Stimulated activated CD8-positive, alpha-beta memory T cell treated with anti-CD3 and anti-CD28 coated beads, Interleukin-2, amount 100 ng/mL, for 48 hours (primary cell): ENCODE results near the gene HPS5.
"Not testable (repeated sequence)": the region's sequence is repeated elsewhere in the genome, so short reads cannot be mapped to it uniquely, and the experiment has no call there.

Experiments
- DNase-seq, 2 donors: peaks; one replicate each; pipeline ENCODE4 v3.0.0-alpha.2; 2020; ENCODE audit warnings: low read depth in 2 of 2

The HPS5 gene

GRCh38 chr11:18277565-18278271 is 44.2 kb downstream of the HPS5 start:
- no peak for DNase-seq

GRCh38 chr11:18271206-18271605 is 50.7 kb downstream of the HPS5 start:
- DNase-seq: no peak

- DNase-seq: no peak
Observed at GRCh38 chr11:18270102-18270501, 51.8 kb downstream of the HPS5 start.

GRCh38 chr11:18269252-18269651 is 52.7 kb downstream of the HPS5 start:
- DNase-seq: not testable (repeated sequence)

GRCh38 chr11:18267335-18268133 is 54.4 kb downstream of the HPS5 start:
- not testable (repeated sequence) for DNase-seq

GRCh38 chr11:18265949-18266348 is 56.0 kb downstream of the HPS5 start, which contains the start of gene SAA1:
Gene SAA1, plus strand, starts transcription at chr11:18266264. Its CDS starts 624 bp downstream, at chr11:18266888.
- DNase-seq: no peak

- no peak for DNase-seq
Observed at GRCh38 chr11:18264677-18265555, 57.0 kb downstream of the HPS5 start.

- DNase-seq: no peak
Observed at GRCh38 chr11:18264035-18264434, 57.9 kb downstream of the HPS5 start.

- DNase-seq: not testable (repeated sequence)
Observed at GRCh38 chr11:18262681-18263350, 59.1 kb downstream of the HPS5 start.

- no peak for DNase-seq
Observed at GRCh38 chr11:18261721-18262120, 60.2 kb downstream of the HPS5 start.

- DNase-seq: no peak
Observed at GRCh38 chr11:18259259-18259658, 62.7 kb downstream of the HPS5 start.

GRCh38 chr11:18254781-18255361 is 67.1 kb downstream of the HPS5 start:
- DNase-seq: no peak

GRCh38 chr11:18253778-18254338 is 68.1 kb downstream of the HPS5 start:
- DNase-seq: no peak

GRCh38 chr11:18253233-18253632 is 68.7 kb downstream of the HPS5 start:
- DNase-seq: no peak

- no peak for DNase-seq
Observed at GRCh38 chr11:18248561-18248960, 73.4 kb downstream of the HPS5 start, which contains the start of gene SAA2. Gene SAA2, minus strand, starts transcription at chr11:18248668. Its CDS starts 657 bp downstream, at chr11:18248011.

- not testable (repeated sequence) for DNase-seq
Observed at GRCh38 chr11:18247191-18247581, 74.8 kb downstream of the HPS5 start.

GRCh38 chr11:18246379-18247190 is 75.4 kb downstream of the HPS5 start:
- DNase-seq: peak in 1 of 2 donors; percentile 1

GRCh38 chr11:18245396-18245795 is 76.5 kb downstream of the HPS5 start:
- no peak for DNase-seq

GRCh38 chr11:18243783-18244362 is 78.1 kb downstream of the HPS5 start:
- peak; percentile 26 to 33 for DNase-seq
